Measurements from ENCODE around the gene SV2B.
"Not testable (repeated sequence)": the region's sequence is repeated elsewhere in the genome, so short reads cannot be mapped to it uniquely, and the experiment has no call there.

Gene SV2B

GRCh38 chr15:91099995-91100813 is at the start of gene SV2B:
Gene SV2B, plus strand, starts transcription at chr15:91100257. Its CDS starts 126,007 bp downstream, at chr15:91226264.
- peak; percentile 47 to 64 for DNase-seq

GRCh38 chr15:91051248-91051647 is 48.8 kb upstream of the SV2B start:
- no peak for DNase-seq

- no peak for DNase-seq
These were observed 45.2 kb upstream of the SV2B start for GRCh38 chr15:91054816-91055215.

- peak; percentile 8 to 11 for DNase-seq
These were observed 44.3 kb upstream of the SV2B start for GRCh38 chr15:91055548-91056331.

- DNase-seq: no peak
These were observed 38.8 kb upstream of the SV2B start for GRCh38 chr15:91061230-91061629.

GRCh38 chr15:91061997-91062396 is 38.1 kb upstream of the SV2B start:
- no peak for DNase-seq

- DNase-seq: no peak
These were observed 34.6 kb upstream of the SV2B start for GRCh38 chr15:91065505-91065904.

- no peak for DNase-seq
These were observed 33.0 kb upstream of the SV2B start for GRCh38 chr15:91067036-91067435.

- no peak for DNase-seq
These were observed 31.6 kb upstream of the SV2B start for GRCh38 chr15:91068436-91068835.

GRCh38 chr15:91068966-91069365 is 31.1 kb upstream of the SV2B start:
- no peak for DNase-seq

GRCh38 chr15:91070872-91071271 is 29.2 kb upstream of the SV2B start:
- DNase-seq: no peak

- DNase-seq: no peak
These were observed 27.9 kb upstream of the SV2B start for GRCh38 chr15:91072161-91072560.

- no peak for DNase-seq
These were observed 27.0 kb upstream of the SV2B start for GRCh38 chr15:91073077-91073476.

GRCh38 chr15:91073768-91074167 is 26.3 kb upstream of the SV2B start:
- DNase-seq: no peak

GRCh38 chr15:91075739-91076138 is 24.3 kb upstream of the SV2B start:
- no peak for DNase-seq

GRCh38 chr15:91077029-91077428 is 23.0 kb upstream of the SV2B start:
- DNase-seq: no peak

GRCh38 chr15:91093866-91094265 is 6.2 kb upstream of the SV2B start:
- not testable (repeated sequence) for DNase-seq

- no peak for DNase-seq
These were observed 1.6 kb upstream of the SV2B start for GRCh38 chr15:91098451-91098850.

GRCh38 chr15:91099616-91099994 is 452 bp upstream of the SV2B start:
- DNase-seq: peak; percentile 27 to 75

GRCh38 chr15:91100814-91101607 is 954 bp downstream of the SV2B start:
- DNase-seq: no peak

GRCh38 chr15:91101608-91101920 is 1.5 kb downstream of the SV2B start:
- no peak for DNase-seq

- DNase-seq: no peak
These were observed 2.7 kb downstream of the SV2B start for GRCh38 chr15:91102546-91103330.

GRCh38 chr15:91104111-91104510 is 4.1 kb downstream of the SV2B start:
- DNase-seq: no peak

All from stimulated activated CD4-positive, alpha-beta T cell treated with anti-CD3 and anti-CD28 coated beads, Interleukin-4, amount 100 ng/mL, for 4 hours (primary cell).